WTC11 (cell line): ENCODE measurements around the gene IRF1. TPM values are rescaled to one million over a fixed set of nuclear protein-coding genes. Genes with fewer than 3 reads are reported as not detected.

Experiments
- ATAC-seq: fragments of 200-7000 bp; cut with Tn5 transposase; 2 replicates; pipeline ENCODE4 v1.10.0; 2021; ENCODE audit warnings: mild to moderate bottlenecking, moderate library complexity
- CTCF ChIA-PET: fragments of 300-600 bp; sonication (Branson Sonifier 250); formaldehyde crosslinking; loops from one replicate; lab custom pipeline; 2021; ENCODE audit warnings: antibody characterized with exemption; lab: Charles Lee
- POLR2A ChIA-PET: fragments of 350-600 bp; sonication (Branson Sonifier 250); formaldehyde crosslinking; loops from one replicate; lab custom pipeline; 2021; ENCODE audit warnings: antibody characterized with exemption; lab: Charles Lee
- DNase-seq: peaks from one replicate; pipeline ENCODE4 v3.0.0; 2021; ENCODE audit warnings: low spot score
- H3K27ac Mint-ChIP-seq: 2 replicates; pipeline ENCODE4 v1.8.0; 2021; ENCODE audit warnings: mixed read lengths
- H3K27me3 Mint-ChIP-seq: 2 replicates; pipeline ENCODE4 v1.8.0; 2021; ENCODE audit warnings: low read depth, mild to moderate bottlenecking, moderate library complexity, mixed read lengths
- H3K36me3 Mint-ChIP-seq: 2 replicates; pipeline ENCODE4 v1.8.0; 2021; ENCODE audit warnings: mixed read lengths
- H3K4me1 Mint-ChIP-seq: 2 replicates; pipeline ENCODE4 v1.8.0; 2022; ENCODE audit warnings: mixed read lengths
- H3K4me3 Mint-ChIP-seq: 2 replicates; pipeline ENCODE4 v1.8.0; 2021; ENCODE audit warnings: mild to moderate bottlenecking, moderate library complexity, mixed read lengths
- H3K9me3 Mint-ChIP-seq: 2 replicates; pipeline ENCODE4 v1.8.0; 2021; ENCODE audit warnings: mixed read lengths
- ATF6 ChIP-seq: sonication (generic); formaldehyde crosslinking; IDR thresholded peaks from 2 replicates; pipeline ENCODE4 v1.8.1; 2023; ENCODE audit warnings: mild to moderate bottlenecking, missing genetic modification reagents
- E2F4 ChIP-seq: sonication (generic); formaldehyde crosslinking; IDR thresholded peaks from 2 replicates; pipeline ENCODE4 v1.8.1; 2022; ENCODE audit warnings: low read depth, mild to moderate bottlenecking, moderate library complexity, missing genetic modification reagents, borderline replicate concordance
- FOXP1 ChIP-seq: sonication (generic); formaldehyde crosslinking; IDR thresholded peaks from 2 replicates; pipeline ENCODE4 v1.8.0; 2022; ENCODE audit warnings: missing genetic modification reagents, mild to moderate bottlenecking, moderate library complexity, borderline replicate concordance
- IRF2 ChIP-seq: sonication (generic); formaldehyde crosslinking; IDR thresholded peaks from 2 replicates; pipeline ENCODE4 v1.8.0; 2022; ENCODE audit warnings: low read depth, missing genetic modification reagents, borderline replicate concordance
- JAZF1 ChIP-seq: fragments of 250-450 bp; sonication (Bioruptor Pico); IDR thresholded peaks from 2 replicates; pipeline ENCODE4 v1.9.0; 2021; ENCODE audit warnings: moderate library complexity, mild to moderate bottlenecking, inconsistent platforms
- JUN ChIP-seq: sonication (generic); formaldehyde crosslinking; IDR thresholded peaks from 2 replicates; pipeline ENCODE4 v1.8.0; 2023; ENCODE audit warnings: mild to moderate bottlenecking, missing genetic modification reagents
- MAX ChIP-seq: sonication (generic); formaldehyde crosslinking; IDR thresholded peaks from 2 replicates; pipeline ENCODE4 v1.8.0; 2022; ENCODE audit warnings: mild to moderate bottlenecking, missing genetic modification reagents
- NFATC4 ChIP-seq: fragments of 250-450 bp; sonication (Bioruptor Pico); IDR thresholded peaks from 2 replicates; pipeline ENCODE4 v1.9.0; 2021; ENCODE audit warnings: mild to moderate bottlenecking
- NR1H2 ChIP-seq: sonication (generic); formaldehyde crosslinking; IDR thresholded peaks from 2 replicates; pipeline ENCODE4 v1.9.0; 2021; ENCODE audit warnings: mild to moderate bottlenecking, moderate library complexity, missing genetic modification reagents
- NR3C1 ChIP-seq: sonication (generic); formaldehyde crosslinking; conservative IDR thresholded peaks from 2 replicates; pipeline ENCODE4 v1.8.1; 2023; ENCODE audit warnings: low read depth, mild to moderate bottlenecking, missing genetic modification reagents
- RORB ChIP-seq: fragments of 250-450 bp; sonication (Bioruptor Pico); IDR thresholded peaks from 2 replicates; pipeline ENCODE4 v1.9.0; 2021; ENCODE audit warnings: mild to moderate bottlenecking
- TEAD4 ChIP-seq: sonication (generic); formaldehyde crosslinking; IDR thresholded peaks from 2 replicates; pipeline ENCODE4 v1.8.0; 2022; ENCODE audit warnings: mild to moderate bottlenecking, missing genetic modification reagents
- total RNA-seq: library from RNA; stranded (reverse); gene quantifications from 3 replicates; pipeline ENCODE4 v1.2.3, GENCODE V29; 2021
- TF ChIP-seq, protein P1 (sequence below): fragments of 250-450 bp; sonication (Bioruptor Pico); IDR thresholded peaks from 2 replicates; pipeline ENCODE4 v1.9.0; 2021; ENCODE audit warnings: mild to moderate bottlenecking
- TF ChIP-seq, protein P2 (sequence below): sonication (generic); formaldehyde crosslinking; IDR thresholded peaks from 2 replicates; pipeline ENCODE4 v1.8.1; 2022; ENCODE audit warnings: low read depth, missing genetic modification reagents, borderline replicate concordance

The IRF1 gene
- total RNA-seq, 1 experiment from 2014 or later, result 8.8 TPM

DNA sequence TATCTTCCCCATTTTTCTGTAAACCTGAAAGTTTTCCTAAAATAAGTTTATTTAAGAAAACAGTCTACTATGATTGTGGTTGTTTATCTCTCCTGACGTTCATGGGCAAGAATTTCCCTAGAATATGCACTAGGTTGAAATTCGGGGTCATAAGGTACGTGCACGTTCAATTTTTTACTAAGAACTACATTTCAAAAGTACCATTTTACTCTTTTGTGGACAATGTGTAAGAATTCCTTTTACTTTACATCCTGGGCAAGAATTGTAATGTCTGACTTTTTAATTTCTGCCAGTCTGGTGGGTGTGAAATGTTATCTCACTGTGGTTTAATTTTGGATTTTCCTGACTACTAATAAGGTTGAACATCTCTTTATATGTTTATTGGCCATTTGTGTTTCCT, 40.4 kb upstream of the IRF1 start:
- ChIA-PET POLR2A (no interaction called here), CTCF (interaction anchor here (0.9 kb wide), 1 partner anchor 289 kb away, joined by 3 read pairs; no protein-coding TSS in a partner anchor)
- DNase-seq (no peak), ATAC-seq (no peak)
- no peak for TF ChIP-seq FOXP1 (CRISPR knock-in tag)
- TF ChIP-seq, protein P1, sequence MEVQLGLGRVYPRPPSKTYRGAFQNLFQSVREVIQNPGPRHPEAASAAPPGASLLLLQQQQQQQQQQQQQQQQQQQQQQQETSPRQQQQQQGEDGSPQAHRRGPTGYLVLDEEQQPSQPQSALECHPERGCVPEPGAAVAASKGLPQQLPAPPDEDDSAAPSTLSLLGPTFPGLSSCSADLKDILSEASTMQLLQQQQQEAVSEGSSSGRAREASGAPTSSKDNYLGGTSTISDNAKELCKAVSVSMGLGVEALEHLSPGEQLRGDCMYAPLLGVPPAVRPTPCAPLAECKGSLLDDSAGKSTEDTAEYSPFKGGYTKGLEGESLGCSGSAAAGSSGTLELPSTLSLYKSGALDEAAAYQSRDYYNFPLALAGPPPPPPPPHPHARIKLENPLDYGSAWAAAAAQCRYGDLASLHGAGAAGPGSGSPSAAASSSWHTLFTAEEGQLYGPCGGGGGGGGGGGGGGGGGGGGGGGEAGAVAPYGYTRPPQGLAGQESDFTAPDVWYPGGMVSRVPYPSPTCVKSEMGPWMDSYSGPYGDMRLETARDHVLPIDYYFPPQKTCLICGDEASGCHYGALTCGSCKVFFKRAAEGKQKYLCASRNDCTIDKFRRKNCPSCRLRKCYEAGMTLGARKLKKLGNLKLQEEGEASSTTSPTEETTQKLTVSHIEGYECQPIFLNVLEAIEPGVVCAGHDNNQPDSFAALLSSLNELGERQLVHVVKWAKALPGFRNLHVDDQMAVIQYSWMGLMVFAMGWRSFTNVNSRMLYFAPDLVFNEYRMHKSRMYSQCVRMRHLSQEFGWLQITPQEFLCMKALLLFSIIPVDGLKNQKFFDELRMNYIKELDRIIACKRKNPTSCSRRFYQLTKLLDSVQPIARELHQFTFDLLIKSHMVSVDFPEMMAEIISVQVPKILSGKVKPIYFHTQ (CRISPR knock-in tag), result no peak
- TF ChIP-seq MAX (CRISPR knock-in tag), result no peak
- H3K4me3 Mint-ChIP-seq, result no peak overlapping the region
- H3K9me3 Mint-ChIP-seq, result no peaks in the 10 kb centered on the region; the same call in 1 of the 2 replicates
- peaks cover 15% of the 10 kb centered on the region for H3K27me3 Mint-ChIP-seq
- no peaks in the 10 kb centered on the region for H3K36me3 Mint-ChIP-seq
- no peak overlapping the region for H3K27ac Mint-ChIP-seq
- H3K4me1 Mint-ChIP-seq, result no peaks in the 10 kb centered on the region

GRCh38 chr5:132528866-132529634, 38.5 kb upstream of the IRF1 start:
- H3K4me3 Mint-ChIP-seq, result no peak overlapping the region
- no peak for ATAC-seq
- TF ChIP-seq E2F4, result no peak
- TF ChIP-seq, protein P2, sequence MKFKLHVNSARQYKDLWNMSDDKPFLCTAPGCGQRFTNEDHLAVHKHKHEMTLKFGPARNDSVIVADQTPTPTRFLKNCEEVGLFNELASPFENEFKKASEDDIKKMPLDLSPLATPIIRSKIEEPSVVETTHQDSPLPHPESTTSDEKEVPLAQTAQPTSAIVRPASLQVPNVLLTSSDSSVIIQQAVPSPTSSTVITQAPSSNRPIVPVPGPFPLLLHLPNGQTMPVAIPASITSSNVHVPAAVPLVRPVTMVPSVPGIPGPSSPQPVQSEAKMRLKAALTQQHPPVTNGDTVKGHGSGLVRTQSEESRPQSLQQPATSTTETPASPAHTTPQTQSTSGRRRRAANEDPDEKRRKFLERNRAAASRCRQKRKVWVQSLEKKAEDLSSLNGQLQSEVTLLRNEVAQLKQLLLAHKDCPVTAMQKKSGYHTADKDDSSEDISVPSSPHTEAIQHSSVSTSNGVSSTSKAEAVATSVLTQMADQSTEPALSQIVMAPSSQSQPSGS (CRISPR knock-in tag), result no peak
- no peak for TF ChIP-seq NR3C1 (CRISPR knock-in tag)
- TF ChIP-seq NFATC4, result no peak
- no peak for TF ChIP-seq JUN (CRISPR knock-in tag)
- DNase-seq, result no peak
- no peaks in the 10 kb centered on the region for H3K4me1 Mint-ChIP-seq
- no peak overlapping the region for H3K27ac Mint-ChIP-seq
- H3K36me3 Mint-ChIP-seq, result no peaks in the 10 kb centered on the region
- CTCF ChIA-PET, result no interaction called here
- POLR2A ChIA-PET, result no interaction called here
- H3K9me3 Mint-ChIP-seq, result no peaks in the 10 kb centered on the region
- H3K27me3 Mint-ChIP-seq, result peaks cover 2% of the 10 kb centered on the region; the same call in 1 of the 2 replicates

DNA sequence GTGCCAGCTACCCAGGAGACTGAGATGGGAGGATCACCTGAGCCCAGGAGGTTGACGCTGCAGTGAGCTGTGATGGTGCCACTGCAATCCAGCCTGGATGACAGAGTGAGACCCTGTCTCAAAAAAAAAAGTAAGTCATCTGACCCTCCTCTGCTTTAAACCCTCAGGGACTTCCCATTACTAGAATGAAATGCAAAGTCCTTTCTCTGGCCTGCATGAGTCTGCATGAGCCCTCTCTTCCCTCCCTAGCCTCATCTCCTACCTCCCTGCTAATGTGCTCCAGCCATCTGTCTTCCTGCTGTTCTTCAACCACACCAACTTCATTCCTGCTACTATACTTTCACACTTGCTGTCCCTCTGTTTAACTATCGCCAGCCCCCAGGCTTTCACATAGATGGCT, 37.4 kb upstream of the IRF1 start:
- ChIA-PET POLR2A (no interaction called here), CTCF (interaction anchor here (1.2 to 2.5 kb wide), 9 partner anchors 9 to 295 kb away, joined by 4 to 26 read pairs (median 9); partner anchors contain the start of gene KIF3A)
- Mint-ChIP-seq H3K9me3 (no peaks in the 10 kb centered on the region), H3K27me3 (peaks cover 2% of the 10 kb centered on the region; the same call in 1 of the 2 replicates), H3K4me1 (no peaks in the 10 kb centered on the region), H3K27ac (no peak overlapping the region), H3K36me3 (no peaks in the 10 kb centered on the region), H3K4me3 (no peak overlapping the region)
- DNase-seq, result no peak
- ATAC-seq, result no peak
- TF ChIP-seq IRF2 (CRISPR knock-in tag) (no peak), ATF6 (no peak), JAZF1 (CRISPR knock-in tag) (no peak), RORB (CRISPR knock-in tag) (no peak), TEAD4 (CRISPR knock-in tag) (no peak), NR1H2 (no peak), E2F4 (no peak)
- TF ChIP-seq, protein P1 (CRISPR knock-in tag), result no peak
